Measurements from ENCODE around the gene DIP2C. TPM values are rescaled to one million over a fixed set of nuclear protein-coding genes. Genes with fewer than 3 reads are reported as not detected.

The DIP2C gene
- total and polyA plus RNA-seq, 2 donors (not counting 1 experiment from before 2014, with no cell fraction given), result 1.3 to 1.9 TPM

DNA sequence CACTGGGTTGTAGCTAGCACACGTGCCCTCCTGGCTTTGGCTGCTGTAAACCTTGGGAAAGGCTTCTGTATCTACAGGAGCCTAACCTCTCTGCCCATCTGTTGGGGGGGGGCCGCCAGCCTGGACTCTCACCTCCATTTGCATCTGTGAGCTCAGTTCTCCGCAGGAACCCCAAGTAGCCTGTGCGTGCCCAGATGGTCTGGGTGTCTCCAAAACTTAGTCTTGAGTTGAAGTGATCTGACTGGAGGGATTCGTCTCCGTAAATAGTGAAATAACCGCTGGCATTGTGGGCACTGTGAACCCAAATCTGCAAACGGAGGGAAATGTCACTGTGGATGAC is 406.4 kb downstream of the DIP2C start:
- CTCF ChIA-PET, result interaction anchor here (0.7 to 1.5 kb wide), 4 partner anchors 25 to 73 kb away, joined by 3 to 5 read pairs (median 4); no protein-coding TSS in a partner anchor

More for the DNA sequence above, 406.4 kb downstream of the DIP2C start:
- Histone ChIP-seq H3K79me2 (ENCODE audit: control insufficient read depth, insufficient read depth, low read length) (no peaks in the 10 kb centered on the region), H3K4me1 (ENCODE audit: control insufficient read depth in 2 of 2, insufficient read depth in 2 of 2, low read length in 2 of 2) (peaks cover 0 to 8% of the 10 kb centered on the region in 2 donors), H4K20me1 (ENCODE audit: control insufficient read depth, insufficient read depth, low read length, poor library complexity, severe bottlenecking) (no peaks in the 10 kb centered on the region), H3K9ac (ENCODE audit: low read length) (no peak overlapping the region), H3K9me3 (ENCODE audit: control extremely low read depth in 1 of 3, control insufficient read depth in 2 of 3, insufficient read depth in 1 of 3, low read length in 2 of 3) (peaks cover 0 to 3% (median 0%) of the 10 kb centered on the region in 3 donors), H3K27me3 (replicated peaks in 1 of 4; ENCODE audit: control extremely low read depth in 1 of 4, control insufficient read depth in 3 of 4, insufficient read depth in 4 of 4, low read length in 3 of 4) (no peaks in the 10 kb centered on the region), H3K27ac (ENCODE audit: low read length in 2 of 2) (no peak overlapping the region), H2AFZ (ENCODE audit: insufficient read depth, low read depth, low read length, poor library complexity, severe bottlenecking) (no peak overlapping the region), H3K36me3 (replicated peaks in 1 of 2; ENCODE audit: control extremely low read depth in 1 of 2, control insufficient read depth in 1 of 2, extremely low read depth in 1 of 2, insufficient read depth in 2 of 2, low read length in 1 of 2) (peaks cover 0 to 22% of the 10 kb centered on the region in 2 experiments), H3K4me2 (replicated peaks; ENCODE audit: low read depth, low read length, poor library complexity, severe bottlenecking) (no peak overlapping the region), H3K4me3 (ENCODE audit: control extremely low read depth in 1 of 5, extremely low read depth in 1 of 5, insufficient read depth in 1 of 5, low read depth in 2 of 5, low read length in 4 of 5) (no peak overlapping the region)
- Mint-ChIP-seq H3K4me1 (peaks cover 15% of the 10 kb centered on the region), H3K4me3 (no peak overlapping the region), H3K27ac (peak overlapping the region; percentile 54), H3K27me3 (no peaks in the 10 kb centered on the region), H3K9me3 (ENCODE audit: insufficient read depth) (no peaks in the 10 kb centered on the region)
- POLR2A ChIA-PET, result no interaction called here
- ATAC-seq (ENCODE audit: low read depth) (no peak), DNase-seq (no peak)
- intact Hi-C loops (cut with micrococcal nuclease), result loop anchor here (1.0 kb wide), 1 partner anchor 29 kb away; no protein-coding TSS in a partner anchor
- TF ChIP-seq CTCF (IDR thresholded peaks at IDR 0.05) (no peak), EZH2 (IDR thresholded peaks at IDR 0.05; ENCODE audit: borderline replicate concordance, insufficient read depth, low read depth, low read length, poor library complexity, severe bottlenecking) (no peak)
- 88% methylated on average over 4 of the region's 8 CpGs for WGBS (ENCODE audit: insufficient coverage)
